ENCODE data around the gene NAALAD2. TPM values are rescaled to one million over a fixed set of nuclear protein-coding genes. Genes with fewer than 3 reads are reported as not detected.

NAALAD2 gene
- polyA plus RNA-seq, 1 donor (not counting 4 experiments of a cell fraction or from before 2014, with no cell fraction given) = not detected

DNA sequence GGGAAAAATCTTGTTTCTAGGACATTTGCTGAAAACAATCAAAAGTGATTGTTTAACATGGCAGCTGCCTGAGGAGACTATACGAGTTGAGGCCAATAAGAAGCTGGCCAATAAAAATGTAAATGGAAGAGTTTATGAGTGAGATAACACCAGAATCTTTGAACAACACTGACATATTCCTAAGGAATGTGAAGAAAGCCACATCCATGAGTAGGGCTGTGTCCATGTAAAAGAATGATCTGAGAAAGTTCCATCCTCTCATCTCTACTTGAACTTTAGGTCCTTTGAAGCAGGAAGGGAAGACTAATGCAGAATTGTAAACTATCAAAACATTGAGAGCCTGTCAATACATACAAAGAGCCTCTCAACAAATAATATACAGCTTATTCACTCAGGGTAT lies 95.3 kb downstream of the NAALAD2 start:
- no peaks in the 10 kb centered on the region for H3K27me3 ChIP-seq (ENCODE audit: control insufficient read depth, extremely low read depth, insufficient read depth, low read length)
- dilution Hi-C loops (cut with MboI; ENCODE audit: extremely low pct_ligation_motif_present, low sequenced_read_pairs) = no loop called here
- no peak overlapping the region for H3K4me3 ChIP-seq (ENCODE audit: control insufficient read depth in 2 of 3, extremely low read depth in 1 of 3, insufficient read depth in 2 of 3, low read depth in 1 of 3, low read length in 3 of 3)
- no peaks in the 10 kb centered on the region for H4K20me1 ChIP-seq (ENCODE audit: control insufficient read depth, extremely low read depth, insufficient read depth, low read length)
- H3K79me2 ChIP-seq (ENCODE audit: control insufficient read depth, insufficient read depth, low read length) = no peaks in the 10 kb centered on the region
- no peaks in the 10 kb centered on the region for H3K9me1 ChIP-seq (ENCODE audit: control insufficient read depth, extremely low read depth, insufficient read depth, low read length)
- no peaks in the 10 kb centered on the region for H3K4me1 ChIP-seq (ENCODE audit: control insufficient read depth, extremely low read depth, insufficient read depth, low read length)
- H3K9ac ChIP-seq (ENCODE audit: control insufficient read depth, extremely low read depth, insufficient read depth, low read length) = no peak overlapping the region
- no peak overlapping the region for H3K27ac ChIP-seq (ENCODE audit: control insufficient read depth, insufficient read depth, low read length)
- H3K9me3 ChIP-seq (ENCODE audit: control insufficient read depth, low read depth, low read length) = no peaks in the 10 kb centered on the region
- H3K36me3 ChIP-seq (ENCODE audit: control insufficient read depth in 2 of 2, extremely low read depth in 1 of 2, insufficient read depth in 2 of 2, low read length in 2 of 2) = no peaks in the 10 kb centered on the region
- FAIRE-seq = no peak
- no peak overlapping the region for H3K4me2 ChIP-seq (ENCODE audit: control insufficient read depth, extremely low read depth, insufficient read depth, low read depth, low read length)
- TF ChIP-seq, protein P1, sequence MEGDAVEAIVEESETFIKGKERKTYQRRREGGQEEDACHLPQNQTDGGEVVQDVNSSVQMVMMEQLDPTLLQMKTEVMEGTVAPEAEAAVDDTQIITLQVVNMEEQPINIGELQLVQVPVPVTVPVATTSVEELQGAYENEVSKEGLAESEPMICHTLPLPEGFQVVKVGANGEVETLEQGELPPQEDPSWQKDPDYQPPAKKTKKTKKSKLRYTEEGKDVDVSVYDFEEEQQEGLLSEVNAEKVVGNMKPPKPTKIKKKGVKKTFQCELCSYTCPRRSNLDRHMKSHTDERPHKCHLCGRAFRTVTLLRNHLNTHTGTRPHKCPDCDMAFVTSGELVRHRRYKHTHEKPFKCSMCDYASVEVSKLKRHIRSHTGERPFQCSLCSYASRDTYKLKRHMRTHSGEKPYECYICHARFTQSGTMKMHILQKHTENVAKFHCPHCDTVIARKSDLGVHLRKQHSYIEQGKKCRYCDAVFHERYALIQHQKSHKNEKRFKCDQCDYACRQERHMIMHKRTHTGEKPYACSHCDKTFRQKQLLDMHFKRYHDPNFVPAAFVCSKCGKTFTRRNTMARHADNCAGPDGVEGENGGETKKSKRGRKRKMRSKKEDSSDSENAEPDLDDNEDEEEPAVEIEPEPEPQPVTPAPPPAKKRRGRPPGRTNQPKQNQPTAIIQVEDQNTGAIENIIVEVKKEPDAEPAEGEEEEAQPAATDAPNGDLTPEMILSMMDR (optimal IDR thresholded peaks at IDR 0.05 in 1 of 3, IDR thresholded peaks at IDR 0.05 in 1 of 3, conservative IDR thresholded peaks at IDR 0.05 in 1 of 3; ENCODE audit: extremely low read depth in 1 of 3, insufficient read depth in 2 of 3, low read length in 3 of 3) = no peak
- TF ChIP-seq EZH2 (IDR thresholded peaks at IDR 0.05; ENCODE audit: low read length) = no peak
- DNase-seq (ENCODE audit: low read depth, low spot score) = no peak
- no peak overlapping the region for H2AFZ ChIP-seq (ENCODE audit: control insufficient read depth, low read length)

DNA sequence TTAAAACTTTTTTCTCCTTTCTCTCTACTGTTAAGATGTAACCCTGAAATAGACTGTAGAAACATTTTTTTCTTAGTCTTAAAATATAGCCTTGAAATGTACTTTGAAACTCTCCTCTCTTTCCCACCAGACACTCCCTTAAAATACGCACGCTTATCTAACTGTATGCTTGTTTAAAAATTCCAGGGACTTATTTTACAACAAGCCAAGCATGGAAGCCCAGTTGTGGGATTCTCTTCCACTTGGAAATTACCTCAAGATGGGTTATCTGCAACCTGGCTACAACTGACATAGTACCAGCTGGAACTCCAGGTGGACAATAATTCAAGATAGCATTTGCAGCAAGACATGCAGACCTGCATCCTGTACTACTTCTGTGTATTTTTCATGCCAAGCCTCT lies 100.5 kb downstream of the NAALAD2 start:
- Histone ChIP-seq H3K4me1 (ENCODE audit: control insufficient read depth, extremely low read depth, insufficient read depth, low read length) (no peaks in the 10 kb centered on the region), H3K79me2 (ENCODE audit: control insufficient read depth, insufficient read depth, low read length) (no peaks in the 10 kb centered on the region), H3K9me1 (ENCODE audit: control insufficient read depth, extremely low read depth, insufficient read depth, low read length) (no peaks in the 10 kb centered on the region), H3K27me3 (ENCODE audit: control insufficient read depth, extremely low read depth, insufficient read depth, low read length) (no peaks in the 10 kb centered on the region), H3K9ac (ENCODE audit: control insufficient read depth, extremely low read depth, insufficient read depth, low read length) (no peak overlapping the region), H3K27ac (ENCODE audit: control insufficient read depth, insufficient read depth, low read length) (no peak overlapping the region), H2AFZ (ENCODE audit: control insufficient read depth, low read length) (no peak overlapping the region), H3K9me3 (ENCODE audit: control insufficient read depth, low read depth, low read length) (no peaks in the 10 kb centered on the region), H3K4me2 (ENCODE audit: control insufficient read depth, extremely low read depth, insufficient read depth, low read depth, low read length) (no peak overlapping the region), H3K36me3 (ENCODE audit: control insufficient read depth in 2 of 2, extremely low read depth in 1 of 2, insufficient read depth in 2 of 2, low read length in 2 of 2) (no peaks in the 10 kb centered on the region), H3K4me3 (ENCODE audit: control insufficient read depth in 2 of 3, extremely low read depth in 1 of 3, insufficient read depth in 2 of 3, low read depth in 1 of 3, low read length in 3 of 3) (no peak overlapping the region), H4K20me1 (ENCODE audit: control insufficient read depth, extremely low read depth, insufficient read depth, low read length) (no peaks in the 10 kb centered on the region)
- no peak for TF ChIP-seq EZH2 (IDR thresholded peaks at IDR 0.05; ENCODE audit: low read length)
- FAIRE-seq = no peak
- DNase-seq (ENCODE audit: low read depth, low spot score) = no peak
- dilution Hi-C loops (cut with MboI; ENCODE audit: extremely low pct_ligation_motif_present, low sequenced_read_pairs) = no loop called here

DNA sequence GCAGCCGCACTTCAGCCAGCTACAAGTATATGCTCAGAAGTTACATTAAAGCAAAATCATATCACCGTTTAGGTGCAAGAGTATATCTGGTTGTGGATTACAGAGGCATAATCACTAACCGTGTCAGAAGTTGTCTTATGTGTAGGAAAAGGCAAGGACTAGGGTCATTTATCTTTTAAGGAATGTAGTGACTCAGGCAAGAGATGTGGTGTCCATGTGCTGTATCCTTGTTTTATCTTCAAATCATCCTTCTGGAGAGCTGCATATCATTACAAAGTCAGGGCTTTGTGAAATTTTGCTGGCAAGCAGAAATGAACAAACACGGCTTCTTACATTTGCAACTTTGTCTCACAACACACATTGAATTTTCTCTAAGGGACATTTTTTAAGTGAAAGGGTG lies 101.1 kb downstream of the NAALAD2 start:
- Histone ChIP-seq H3K4me1 (ENCODE audit: control insufficient read depth, extremely low read depth, insufficient read depth, low read length) (no peaks in the 10 kb centered on the region), H3K36me3 (ENCODE audit: control insufficient read depth in 2 of 2, extremely low read depth in 1 of 2, insufficient read depth in 2 of 2, low read length in 2 of 2) (no peaks in the 10 kb centered on the region), H3K4me2 (ENCODE audit: control insufficient read depth, extremely low read depth, insufficient read depth, low read depth, low read length) (no peak overlapping the region), H3K9me1 (ENCODE audit: control insufficient read depth, extremely low read depth, insufficient read depth, low read length) (no peaks in the 10 kb centered on the region), H3K9me3 (ENCODE audit: control insufficient read depth, low read depth, low read length) (no peaks in the 10 kb centered on the region), H3K27me3 (ENCODE audit: control insufficient read depth, extremely low read depth, insufficient read depth, low read length) (no peaks in the 10 kb centered on the region), H3K27ac (ENCODE audit: control insufficient read depth, insufficient read depth, low read length) (no peak overlapping the region), H2AFZ (ENCODE audit: control insufficient read depth, low read length) (no peak overlapping the region), H3K4me3 (ENCODE audit: control insufficient read depth in 2 of 3, extremely low read depth in 1 of 3, insufficient read depth in 2 of 3, low read depth in 1 of 3, low read length in 3 of 3) (no peak overlapping the region), H4K20me1 (ENCODE audit: control insufficient read depth, extremely low read depth, insufficient read depth, low read length) (no peaks in the 10 kb centered on the region), H3K79me2 (ENCODE audit: control insufficient read depth, insufficient read depth, low read length) (no peaks in the 10 kb centered on the region), H3K9ac (ENCODE audit: control insufficient read depth, extremely low read depth, insufficient read depth, low read length) (no peak overlapping the region)
- dilution Hi-C loops (cut with MboI; ENCODE audit: extremely low pct_ligation_motif_present, low sequenced_read_pairs) = no loop called here
- TF ChIP-seq, protein P1 (optimal IDR thresholded peaks at IDR 0.05 in 1 of 3, IDR thresholded peaks at IDR 0.05 in 1 of 3, conservative IDR thresholded peaks at IDR 0.05 in 1 of 3; ENCODE audit: extremely low read depth in 1 of 3, insufficient read depth in 2 of 3, low read length in 3 of 3) = no peak
- TF ChIP-seq EZH2 (IDR thresholded peaks at IDR 0.05; ENCODE audit: low read length) = no peak
- FAIRE-seq (no peak), DNase-seq (ENCODE audit: low read depth, low spot score) (no peak)

Measured in keratinocyte (primary cell).